ENCODE measurements around the gene MCCC2. TPM values are rescaled to one million over a fixed set of nuclear protein-coding genes. Genes with fewer than 3 reads are reported as not detected.
A peak's percentile ranks its signal among the peaks of the same experiment; 100 is the strongest.

The MCCC2 gene
- total RNA-seq, 1 donor from 2014 or later = 13.8 TPM

GRCh38 chr5:71681296-71681695 is 94.2 kb downstream of the MCCC2 start:
- Histone ChIP-seq H3K36me3 (no peaks in the 10 kb centered on the region), H3K4me1 (no peaks in the 10 kb centered on the region), H3K27me3 (no peaks in the 10 kb centered on the region), H3K9me3 (no peaks in the 10 kb centered on the region), H3K4me3 (no peak overlapping the region), H3K27ac (no peak overlapping the region)
- TF ChIP-seq CTCF (IDR thresholded peaks at IDR 0.05) = no peak
- DNase-seq (ENCODE audit: low spot score in 2 of 2) = no peak
- intact Hi-C loops (cut with DNase I) = no loop called here

GRCh38 chr5:71684309-71684708 is 97.2 kb downstream of the MCCC2 start:
- no peak for TF ChIP-seq CTCF (IDR thresholded peaks at IDR 0.05)
- no peak for DNase-seq (ENCODE audit: low spot score in 2 of 2)
- H3K27me3 ChIP-seq = no peaks in the 10 kb centered on the region

GRCh38 chr5:71693828-71694427 is 106.8 kb downstream of the MCCC2 start:
- no peak overlapping the region for H3K27ac ChIP-seq
- no peak for DNase-seq (ENCODE audit: low spot score in 2 of 2)
- H3K27me3 ChIP-seq = no peaks in the 10 kb centered on the region
- no peak overlapping the region for H3K4me3 ChIP-seq
- H3K4me1 ChIP-seq = no peaks in the 10 kb centered on the region
- intact Hi-C loops (cut with DNase I) = no loop called here
- H3K36me3 ChIP-seq = no peaks in the 10 kb centered on the region
- TF ChIP-seq CTCF (IDR thresholded peaks at IDR 0.05) = no peak
- H3K9me3 ChIP-seq = no peaks in the 10 kb centered on the region

More at GRCh38 chr5:71684309-71684708, 97.2 kb downstream of the MCCC2 start:
- no peak overlapping the region for H3K4me3 ChIP-seq
- no peaks in the 10 kb centered on the region for H3K36me3 ChIP-seq
- H3K4me1 ChIP-seq = no peaks in the 10 kb centered on the region
- intact Hi-C loops (cut with DNase I) = no loop called here
- H3K9me3 ChIP-seq = no peaks in the 10 kb centered on the region
- H3K27ac ChIP-seq = no peak overlapping the region

GRCh38 chr5:71695071-71695470 is 107.9 kb downstream of the MCCC2 start:
- H3K4me3 ChIP-seq = no peak overlapping the region
- H3K4me1 ChIP-seq = no peaks in the 10 kb centered on the region
- intact Hi-C loops (cut with DNase I) = no loop called here
- no peak for DNase-seq (ENCODE audit: low spot score in 2 of 2)
- no peaks in the 10 kb centered on the region for H3K9me3 ChIP-seq
- no peak for TF ChIP-seq CTCF (IDR thresholded peaks at IDR 0.05)
- H3K27ac ChIP-seq = no peak overlapping the region
- H3K36me3 ChIP-seq = no peaks in the 10 kb centered on the region
- H3K27me3 ChIP-seq = no peaks in the 10 kb centered on the region

- H3K4me1 ChIP-seq = no peaks in the 10 kb centered on the region
- H3K36me3 ChIP-seq = no peaks in the 10 kb centered on the region
- no peak for TF ChIP-seq CTCF (IDR thresholded peaks at IDR 0.05)
- H3K4me3 ChIP-seq = no peak overlapping the region
- H3K27me3 ChIP-seq = no peaks in the 10 kb centered on the region
- H3K9me3 ChIP-seq = no peaks in the 10 kb centered on the region
- no peak overlapping the region for H3K27ac ChIP-seq
- intact Hi-C loops (cut with DNase I) = no loop called here
- no peak for DNase-seq (ENCODE audit: low spot score in 2 of 2)
These were observed 108.5 kb downstream of the MCCC2 start for GRCh38 chr5:71695595-71695994.

GRCh38 chr5:71697967-71698366 is 110.8 kb downstream of the MCCC2 start:
- DNase-seq (ENCODE audit: low spot score in 2 of 2) = no peak
- H3K4me3 ChIP-seq = no peak overlapping the region
- no peaks in the 10 kb centered on the region for H3K27me3 ChIP-seq
- intact Hi-C loops (cut with DNase I) = no loop called here
- peak in 2 of 3 experiments; percentile 18 to 31 for TF ChIP-seq CTCF (IDR thresholded peaks at IDR 0.05)
- no peak overlapping the region for H3K27ac ChIP-seq
- no peaks in the 10 kb centered on the region for H3K9me3 ChIP-seq
- no peaks in the 10 kb centered on the region for H3K36me3 ChIP-seq
- no peaks in the 10 kb centered on the region for H3K4me1 ChIP-seq

Data from ascending aorta (tissue), 2 donors.